ENCODE measurements around the gene AMELX. TPM values are rescaled to one million over a fixed set of nuclear protein-coding genes. Genes with fewer than 3 reads are reported as not detected.

Gene AMELX
- total RNA-seq, 2 donors from 2014 or later, result not detected

GRCh38 chrX:11298600-11298999 lies 5.4 kb downstream of the AMELX start:
- Histone ChIP-seq H3K4me1 (replicated peaks) (no peaks in the 10 kb centered on the region), H3K27me3 (replicated peaks; ENCODE audit: insufficient read depth) (no peaks in the 10 kb centered on the region), H3K36me3 (no peaks in the 10 kb centered on the region), H3K27ac (no peak overlapping the region), H3K9me3 (no peaks in the 10 kb centered on the region), H3K4me3 (no peak overlapping the region)
- DNase-seq (ENCODE audit: low spot score), result no peak
- WGBS, result 97% methylated on average over 9 of the region's 9 CpGs
- intact Hi-C loops (cut with DNase I), result no loop called here
- TF ChIP-seq POLR2A (IDR thresholded peaks at IDR 0.05), result no peak
- TF ChIP-seq POLR2AphosphoS5 (IDR thresholded peaks at IDR 0.05), result no peak
- no peak for TF ChIP-seq CTCF (IDR thresholded peaks at IDR 0.05)

GRCh38 chrX:11304829-11305228 lies 11.6 kb downstream of the AMELX start:
- Histone ChIP-seq H3K27ac (no peak overlapping the region), H3K27me3 (replicated peaks; ENCODE audit: insufficient read depth) (no peaks in the 10 kb centered on the region), H3K36me3 (no peaks in the 10 kb centered on the region), H3K9me3 (no peaks in the 10 kb centered on the region), H3K4me1 (replicated peaks) (no peaks in the 10 kb centered on the region), H3K4me3 (no peak overlapping the region)
- intact Hi-C loops (cut with DNase I), result no loop called here
- no peak for DNase-seq (ENCODE audit: low spot score)
- WGBS, result 92% methylated on average over 6 of the region's 6 CpGs
- TF ChIP-seq POLR2A (IDR thresholded peaks at IDR 0.05) (no peak), POLR2AphosphoS5 (IDR thresholded peaks at IDR 0.05) (no peak), CTCF (IDR thresholded peaks at IDR 0.05) (no peak)

- no peak for DNase-seq (ENCODE audit: low spot score)
- Histone ChIP-seq H3K36me3 (no peaks in the 10 kb centered on the region), H3K27ac (no peak overlapping the region), H3K4me1 (replicated peaks) (no peaks in the 10 kb centered on the region), H3K4me3 (no peak overlapping the region), H3K9me3 (no peaks in the 10 kb centered on the region), H3K27me3 (replicated peaks; ENCODE audit: insufficient read depth) (no peaks in the 10 kb centered on the region)
- TF ChIP-seq POLR2AphosphoS5 (IDR thresholded peaks at IDR 0.05) (no peak), CTCF (IDR thresholded peaks at IDR 0.05) (no peak), POLR2A (IDR thresholded peaks at IDR 0.05) (no peak)
- intact Hi-C loops (cut with DNase I), result no loop called here
- WGBS, result 100% methylated on average over 1 of the region's 1 CpG
These were observed 12.4 kb downstream of the AMELX start for GRCh38 chrX:11305641-11306040.

GRCh38 chrX:11309220-11309619 lies 16.0 kb downstream of the AMELX start:
- no peak overlapping the region for H3K4me3 ChIP-seq
- DNase-seq (ENCODE audit: low spot score), result no peak
- no peaks in the 10 kb centered on the region for H3K27me3 ChIP-seq (replicated peaks; ENCODE audit: insufficient read depth)
- H3K36me3 ChIP-seq, result no peaks in the 10 kb centered on the region
- no peak for TF ChIP-seq CTCF (IDR thresholded peaks at IDR 0.05)
- TF ChIP-seq POLR2AphosphoS5 (IDR thresholded peaks at IDR 0.05), result no peak
- no peak for TF ChIP-seq POLR2A (IDR thresholded peaks at IDR 0.05)
- no peaks in the 10 kb centered on the region for H3K4me1 ChIP-seq (replicated peaks)
- H3K27ac ChIP-seq, result no peak overlapping the region
- no peaks in the 10 kb centered on the region for H3K9me3 ChIP-seq
- 77% methylated on average over 5 of the region's 5 CpGs for WGBS
- intact Hi-C loops (cut with DNase I), result no loop called here

- intact Hi-C loops (cut with DNase I), result no loop called here
- TF ChIP-seq POLR2A (IDR thresholded peaks at IDR 0.05) (no peak), CTCF (IDR thresholded peaks at IDR 0.05) (no peak), POLR2AphosphoS5 (IDR thresholded peaks at IDR 0.05) (no peak)
- Histone ChIP-seq H3K4me3 (no peak overlapping the region), H3K9me3 (no peaks in the 10 kb centered on the region), H3K4me1 (replicated peaks) (no peaks in the 10 kb centered on the region), H3K27ac (no peak overlapping the region), H3K27me3 (replicated peaks; ENCODE audit: insufficient read depth) (no peaks in the 10 kb centered on the region), H3K36me3 (no peaks in the 10 kb centered on the region)
- 63% methylated on average over 7 of the region's 7 CpGs for WGBS
- DNase-seq (ENCODE audit: low spot score), result no peak
These were observed 18.5 kb downstream of the AMELX start for GRCh38 chrX:11311706-11312105.

All from prostate gland (tissue), 2 donors.